T-helper 2 cell treated with Interferon-gamma antibody and Interleukin-4, amounts not matched to agents 5 μg/mL and 100 μg/mL, for 36 hours (primary cell): ENCODE data around the gene CACNA1C.
"Not testable (repeated sequence)": the region's sequence is repeated elsewhere in the genome, so short reads cannot be mapped to it uniquely, and the experiment has no call there.

Experiments used
- DNase-seq: peaks from one replicate; pipeline ENCODE4 v3.0.0; 2021; ENCODE audit warnings: low spot score
- H3K27ac Mint-ChIP-seq: one replicate; pipeline ENCODE4 v1.8.0; 2021; ENCODE audit warnings: mild to moderate bottlenecking, mixed read lengths
- H3K27me3 Mint-ChIP-seq: one replicate; pipeline ENCODE4 v1.8.0; 2021; ENCODE audit warnings: low read depth, mixed read lengths
- H3K36me3 Mint-ChIP-seq: one replicate; pipeline ENCODE4 v1.8.0; 2021; ENCODE audit warnings: low read depth, mixed read lengths
- H3K4me1 Mint-ChIP-seq: one replicate; pipeline ENCODE4 v1.8.0; 2021; ENCODE audit warnings: low read depth, mixed read lengths
- H3K4me3 Mint-ChIP-seq: one replicate; pipeline ENCODE4 v1.8.0; 2022; ENCODE audit warnings: mild to moderate bottlenecking, moderate library complexity, mixed read lengths
- H3K9me3 Mint-ChIP-seq: one replicate; pipeline ENCODE4 v1.8.0; 2021; ENCODE audit warnings: mixed read lengths

Gene CACNA1C

DNA sequence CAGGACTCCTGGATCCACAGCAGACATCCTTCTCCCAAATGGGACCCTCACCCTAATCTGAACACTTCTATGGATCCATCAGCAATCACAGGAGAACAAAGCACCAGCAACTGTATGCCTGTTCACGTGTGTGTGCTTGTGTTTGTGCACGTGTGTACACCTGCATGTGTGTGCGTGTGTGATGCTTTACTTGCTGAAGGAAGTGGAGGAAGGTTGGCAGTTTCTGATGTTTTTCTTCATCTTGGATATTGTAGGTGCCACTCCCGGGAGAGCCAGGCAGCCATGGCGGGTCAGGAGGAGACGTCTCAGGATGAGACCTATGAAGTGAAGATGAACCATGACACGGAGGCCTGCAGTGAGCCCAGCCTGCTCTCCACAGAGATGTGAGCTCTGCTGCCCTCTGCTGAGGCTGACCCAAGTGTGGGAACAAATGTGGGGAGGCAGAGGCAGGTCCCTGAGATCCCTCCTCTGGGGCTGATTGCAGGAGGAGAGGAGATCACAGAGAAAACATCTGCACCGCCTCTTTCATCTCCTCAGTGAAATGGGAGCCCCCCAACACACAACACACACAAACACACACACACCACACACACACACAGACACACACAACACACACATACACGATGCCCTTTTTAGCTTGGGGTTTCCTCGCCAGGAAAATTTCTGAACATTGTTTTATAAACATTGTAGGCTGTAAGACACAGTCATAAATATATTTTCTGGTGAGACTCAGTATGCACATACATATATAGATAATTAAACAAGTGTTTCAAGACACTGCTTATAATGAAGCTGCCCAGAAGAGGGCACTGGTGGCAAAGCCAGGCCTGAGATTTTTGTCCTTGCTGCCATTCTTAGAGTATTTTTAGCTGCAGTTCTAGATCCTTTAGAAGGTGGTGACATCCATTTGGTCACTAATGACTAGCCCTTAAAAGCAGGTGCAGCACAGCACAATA lies 629.8 kb downstream of the CACNA1C start:
- Mint-ChIP-seq H3K4me3 (no peak overlapping the region), H3K9me3 (peaks cover 4% of the 10 kb centered on the region), H3K27ac (peak overlapping the region; percentile 74), H3K4me1 (peaks cover 3% of the 10 kb centered on the region), H3K36me3 (peaks cover 2% of the 10 kb centered on the region), H3K27me3 (no peaks in the 10 kb centered on the region)
- DNase-seq = peak; percentile 34

DNA sequence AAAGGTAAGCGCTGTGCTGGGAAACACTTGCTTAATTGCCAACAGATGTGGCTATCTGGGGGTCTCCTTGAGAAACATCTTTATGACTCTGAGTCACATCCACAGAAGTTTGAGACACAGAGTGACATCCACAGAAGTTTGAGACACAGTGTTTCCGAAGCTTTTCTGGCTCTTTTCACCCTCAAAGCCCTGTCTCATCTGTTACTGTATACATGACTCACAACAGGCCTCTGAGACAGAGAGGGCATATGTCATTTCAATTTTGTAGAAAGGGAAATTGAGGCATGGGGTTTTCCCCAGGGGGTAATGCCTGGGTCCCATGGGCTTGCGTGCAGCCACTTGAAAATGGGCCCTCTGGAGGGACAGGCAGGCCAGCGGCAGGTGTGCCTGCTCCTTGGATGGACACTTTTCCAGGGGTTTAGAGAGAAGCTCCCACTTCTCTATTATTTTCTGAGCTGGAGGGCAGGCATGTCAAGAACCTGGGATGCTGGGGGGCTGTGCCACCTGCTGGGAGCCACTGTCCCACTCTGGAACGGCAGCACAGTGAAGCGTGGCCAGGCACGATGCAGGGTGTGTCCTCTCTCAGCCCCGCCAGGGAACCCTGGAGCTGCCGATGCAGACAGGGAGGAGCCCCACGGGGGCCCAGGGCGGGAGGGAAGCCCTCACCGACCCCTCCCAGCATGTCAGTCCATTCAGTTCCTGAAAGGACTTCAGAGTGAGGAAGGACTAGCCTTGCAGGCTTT lies 630.7 kb downstream of the CACNA1C start:
- DNase-seq = no peak
- no peak overlapping the region for H3K27ac Mint-ChIP-seq
- peaks cover 3% of the 10 kb centered on the region for H3K4me1 Mint-ChIP-seq
- H3K9me3 Mint-ChIP-seq = peaks cover 4% of the 10 kb centered on the region
- peaks cover 2% of the 10 kb centered on the region for H3K36me3 Mint-ChIP-seq
- H3K27me3 Mint-ChIP-seq = no peaks in the 10 kb centered on the region
- H3K4me3 Mint-ChIP-seq = no peak overlapping the region

DNA sequence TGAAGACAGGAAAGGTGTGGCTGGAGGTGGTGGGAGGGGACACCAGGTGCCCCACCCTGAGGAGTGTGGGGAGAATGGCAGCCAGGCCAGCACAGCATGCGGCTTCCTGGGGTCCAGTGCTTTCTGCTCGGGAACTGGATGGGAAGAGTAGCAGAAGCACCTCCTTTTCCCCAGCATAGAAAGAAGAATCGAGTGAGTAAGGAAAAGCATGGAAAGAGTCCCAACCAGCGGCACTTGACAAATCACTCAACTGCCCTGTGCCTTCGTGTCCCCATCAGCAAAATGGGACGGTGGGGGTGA lies 631.2 kb downstream of the CACNA1C start:
- H3K27ac Mint-ChIP-seq = peak overlapping the region; percentile 15
- DNase-seq, H3K4me3 Mint-ChIP-seq, H3K9me3 Mint-ChIP-seq, H3K4me1 Mint-ChIP-seq, H3K36me3 Mint-ChIP-seq, H3K27me3 Mint-ChIP-seq: not testable (repeated sequence)

DNA sequence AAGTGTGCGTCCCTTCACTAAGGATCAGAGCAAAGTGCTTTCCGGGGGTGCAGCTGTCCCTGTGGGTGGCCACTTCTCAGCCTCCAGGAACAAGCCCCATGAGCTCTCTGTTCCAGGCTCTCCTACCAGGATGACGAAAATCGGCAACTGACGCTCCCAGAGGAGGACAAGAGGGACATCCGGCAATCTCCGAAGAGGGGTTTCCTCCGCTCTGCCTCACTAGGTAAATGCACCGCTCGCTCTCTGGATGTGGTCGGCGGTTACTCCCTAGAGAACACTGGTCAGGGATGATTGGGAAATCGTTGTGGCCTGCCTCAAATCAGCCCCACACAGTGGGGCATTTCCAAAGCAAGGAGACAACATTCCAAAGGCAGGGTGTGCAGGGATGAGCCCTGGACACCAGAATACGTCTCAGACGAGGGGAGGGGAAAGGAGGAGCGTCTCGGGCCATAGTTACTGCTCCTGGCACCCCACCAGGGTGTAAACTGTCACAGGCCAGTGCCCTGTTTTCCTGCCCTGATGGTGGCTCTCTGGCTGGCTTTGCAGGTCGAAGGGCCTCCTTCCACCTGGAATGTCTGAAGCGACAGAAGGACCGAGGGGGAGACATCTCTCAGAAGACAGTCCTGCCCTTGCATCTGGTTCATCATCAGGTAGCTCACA lies 633.0 kb downstream of the CACNA1C start:
- not testable (repeated sequence) for H3K9me3 Mint-ChIP-seq, DNase-seq, H3K27me3 Mint-ChIP-seq, H3K27ac Mint-ChIP-seq, H3K36me3 Mint-ChIP-seq, H3K4me3 Mint-ChIP-seq
- peaks cover 18% of the 10 kb centered on the region for H3K4me1 Mint-ChIP-seq

DNA sequence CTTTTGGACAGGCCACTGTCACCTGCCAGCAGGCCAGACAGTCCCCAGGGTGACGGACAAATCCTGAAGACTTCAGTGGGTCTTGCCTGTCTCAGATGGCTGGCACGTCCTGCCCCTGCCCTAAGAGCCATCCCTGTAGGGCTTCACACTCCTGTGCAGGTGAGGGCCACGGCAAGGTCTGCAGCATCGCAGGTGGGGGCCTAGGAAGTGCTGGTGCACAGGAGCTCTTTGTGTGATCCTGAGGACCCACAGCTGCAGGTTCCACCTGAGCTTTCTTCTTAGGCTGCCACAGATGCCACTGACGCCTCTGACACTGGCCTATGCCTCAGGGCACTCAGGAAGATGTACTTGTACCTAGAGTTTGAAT lies 633.5 kb downstream of the CACNA1C start:
- H3K36me3 Mint-ChIP-seq = peaks cover 2% of the 10 kb centered on the region

DNA sequence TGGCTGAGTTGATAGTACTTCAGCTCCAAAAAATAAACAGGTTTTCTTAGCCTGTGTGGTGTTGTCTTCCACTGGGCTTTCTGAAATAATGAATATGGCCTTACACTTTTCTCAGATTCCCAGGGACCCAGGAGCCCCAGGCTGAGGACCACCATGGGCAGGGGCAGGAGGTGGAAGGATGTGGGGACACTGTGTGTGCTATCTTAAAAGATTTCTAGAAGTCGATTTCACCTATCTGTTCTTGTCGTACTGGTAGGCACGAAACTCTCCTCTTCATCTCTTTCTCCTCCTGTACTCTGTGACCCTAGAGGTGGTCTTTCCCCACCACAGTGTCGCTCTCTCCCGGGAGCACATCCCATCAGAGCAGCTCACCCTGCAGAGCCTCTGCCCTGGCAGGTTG lies 634.3 kb downstream of the CACNA1C start:
- peaks cover 2% of the 10 kb centered on the region for H3K36me3 Mint-ChIP-seq
- DNase-seq = no peak
- no peak overlapping the region for H3K4me3 Mint-ChIP-seq
- peaks cover 24% of the 10 kb centered on the region for H3K4me1 Mint-ChIP-seq
- H3K27me3 Mint-ChIP-seq = no peaks in the 10 kb centered on the region
- H3K9me3 Mint-ChIP-seq = peaks cover 4% of the 10 kb centered on the region
- no peak overlapping the region for H3K27ac Mint-ChIP-seq

More for the DNA sequence above, 633.5 kb downstream of the CACNA1C start:
- H3K27me3 Mint-ChIP-seq = no peaks in the 10 kb centered on the region
- DNase-seq = no peak
- H3K4me3 Mint-ChIP-seq = no peak overlapping the region
- peaks cover 21% of the 10 kb centered on the region for H3K4me1 Mint-ChIP-seq
- no peak overlapping the region for H3K27ac Mint-ChIP-seq
- peaks cover 4% of the 10 kb centered on the region for H3K9me3 Mint-ChIP-seq

DNA sequence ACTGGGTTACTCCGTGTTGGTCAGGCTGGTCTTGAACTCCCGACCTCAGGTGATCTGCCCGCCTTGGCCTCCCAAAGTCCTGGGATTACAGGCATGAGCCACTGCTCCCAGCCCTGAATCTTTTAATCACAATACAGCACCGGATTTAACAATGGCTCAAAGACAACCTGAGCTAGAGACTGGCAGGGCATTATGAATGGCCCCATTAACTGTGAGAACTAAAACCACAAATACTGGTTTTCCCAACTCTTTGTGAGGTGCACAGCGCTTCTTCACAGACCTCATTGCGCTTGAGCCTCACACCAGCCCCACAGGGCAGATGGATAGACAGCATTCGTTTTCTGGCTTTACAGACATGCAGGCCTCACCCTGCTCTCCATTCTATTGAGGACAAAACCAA lies 634.9 kb downstream of the CACNA1C start:
- Mint-ChIP-seq H3K4me3 (peak overlapping the region; percentile 0), H3K27ac (peak overlapping the region; percentile 26), H3K27me3 (no peaks in the 10 kb centered on the region), H3K4me1 (peaks cover 26% of the 10 kb centered on the region), H3K36me3 (peaks cover under 1% of the 10 kb centered on the region), H3K9me3 (peaks cover 2% of the 10 kb centered on the region)
- DNase-seq = no peak

DNA sequence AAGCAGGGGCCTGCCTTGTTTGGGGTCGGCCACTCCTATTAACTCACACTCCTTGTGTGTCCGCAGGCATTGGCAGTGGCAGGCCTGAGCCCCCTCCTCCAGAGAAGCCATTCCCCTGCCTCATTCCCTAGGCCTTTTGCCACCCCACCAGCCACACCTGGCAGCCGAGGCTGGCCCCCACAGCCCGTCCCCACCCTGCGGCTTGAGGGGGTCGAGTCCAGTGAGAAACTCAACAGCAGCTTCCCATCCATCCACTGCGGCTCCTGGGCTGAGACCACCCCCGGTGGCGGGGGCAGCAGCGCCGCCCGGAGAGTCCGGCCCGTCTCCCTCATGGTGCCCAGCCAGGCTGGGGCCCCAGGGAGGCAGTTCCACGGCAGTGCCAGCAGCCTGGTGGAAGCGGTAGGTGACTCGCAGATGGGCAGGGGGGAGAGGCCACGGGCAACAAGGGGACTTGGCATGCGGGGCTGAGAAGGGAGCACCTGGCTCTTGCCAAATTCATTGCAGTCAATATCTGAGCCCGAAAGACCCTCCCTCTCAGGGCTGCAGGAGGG lies 635.7 kb downstream of the CACNA1C start:
- H3K27ac Mint-ChIP-seq = no peak overlapping the region
- DNase-seq = no peak
- no peaks in the 10 kb centered on the region for H3K9me3 Mint-ChIP-seq
- no peaks in the 10 kb centered on the region for H3K27me3 Mint-ChIP-seq
- no peak overlapping the region for H3K4me3 Mint-ChIP-seq
- no peaks in the 10 kb centered on the region for H3K36me3 Mint-ChIP-seq
- H3K4me1 Mint-ChIP-seq = peaks cover 33% of the 10 kb centered on the region

DNA sequence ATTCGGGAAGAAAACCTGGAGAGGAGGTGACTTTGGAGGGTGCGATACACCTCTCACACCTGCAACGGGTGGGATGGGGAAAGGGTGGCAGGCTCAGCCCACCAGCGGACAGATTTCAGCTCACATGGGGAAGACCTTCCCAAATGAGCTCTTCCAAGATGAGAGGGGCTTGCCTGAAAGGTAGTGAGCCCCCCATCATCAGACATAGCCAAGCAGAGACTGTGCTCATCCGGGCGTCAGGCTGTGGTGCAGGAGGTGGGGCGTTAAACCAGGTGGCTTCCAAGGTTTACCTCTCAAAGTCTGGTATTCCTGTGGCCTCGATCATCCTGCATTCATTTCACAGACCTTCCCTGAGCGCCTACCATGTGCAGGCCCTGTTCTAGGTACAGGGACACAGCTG lies 636.6 kb downstream of the CACNA1C start:
- Mint-ChIP-seq H3K27ac (peak overlapping the region; percentile 69), H3K4me1 (peaks cover 34% of the 10 kb centered on the region)

DNA sequence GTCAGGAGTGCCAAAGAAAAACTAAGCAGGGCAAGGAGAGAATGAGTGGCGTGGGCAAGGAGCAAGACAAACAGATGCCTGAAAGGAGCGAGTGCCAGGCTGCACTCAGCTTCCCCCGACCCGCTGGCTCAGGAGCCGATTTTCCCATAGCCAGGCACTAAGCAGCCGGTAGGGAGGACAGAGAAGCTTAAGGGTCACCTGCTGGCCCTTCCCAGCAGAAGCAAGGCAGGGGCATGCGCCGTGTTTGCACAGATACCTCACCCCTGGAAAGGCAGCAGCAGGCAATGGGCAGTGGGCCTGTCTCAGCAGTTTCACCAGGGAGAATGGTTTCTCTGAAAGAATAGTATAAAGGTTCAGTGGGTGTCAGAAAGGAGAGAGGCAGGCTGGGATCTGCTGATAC lies 637.1 kb downstream of the CACNA1C start:
- peaks cover 2% of the 10 kb centered on the region for H3K36me3 Mint-ChIP-seq
- peaks cover 34% of the 10 kb centered on the region for H3K4me1 Mint-ChIP-seq
- H3K4me3 Mint-ChIP-seq = peak overlapping the region; percentile 90
- no peaks in the 10 kb centered on the region for H3K27me3 Mint-ChIP-seq
- DNase-seq = no peak
- H3K27ac Mint-ChIP-seq = peak overlapping the region; percentile 69
- no peaks in the 10 kb centered on the region for H3K9me3 Mint-ChIP-seq

More for the DNA sequence above, 636.6 kb downstream of the CACNA1C start:
- peak overlapping the region; percentile 90 for H3K4me3 Mint-ChIP-seq
- DNase-seq = no peak
- H3K9me3 Mint-ChIP-seq = no peaks in the 10 kb centered on the region
- H3K27me3 Mint-ChIP-seq = no peaks in the 10 kb centered on the region
- H3K36me3 Mint-ChIP-seq = peaks cover 2% of the 10 kb centered on the region

DNA sequence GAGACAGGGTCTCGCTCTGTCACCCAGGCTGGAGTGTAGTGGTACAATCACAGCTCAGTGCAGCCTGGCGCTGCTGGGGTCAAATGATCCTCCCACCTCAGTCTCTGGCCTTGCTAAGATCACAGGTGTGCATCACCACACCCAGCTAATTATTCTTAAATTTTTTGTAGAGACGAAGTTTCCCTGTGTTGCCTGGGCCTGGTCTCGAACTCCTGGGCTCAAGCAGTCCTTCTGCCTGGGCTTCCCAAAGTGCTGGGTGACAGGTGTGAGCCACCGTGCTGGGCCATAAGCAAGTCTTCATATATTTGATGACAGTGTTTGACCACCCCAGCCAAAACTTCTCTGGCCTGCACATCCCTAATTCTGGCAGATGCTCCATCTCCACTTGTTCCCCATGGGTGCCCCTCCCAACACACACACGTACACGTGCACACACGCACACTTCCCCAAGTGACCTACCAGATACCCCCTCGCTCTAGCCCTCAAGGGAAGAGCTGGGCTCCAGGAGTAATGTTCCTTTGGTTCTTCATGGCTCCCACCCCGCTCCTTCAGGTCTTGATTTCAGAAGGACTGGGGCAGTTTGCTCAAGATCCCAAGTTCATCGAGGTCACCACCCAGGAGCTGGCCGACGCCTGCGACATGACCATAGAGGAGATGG lies 637.7 kb downstream of the CACNA1C start:
- Mint-ChIP-seq H3K36me3 (peaks cover 2% of the 10 kb centered on the region), H3K27ac (peak overlapping the region; percentile 94), H3K9me3 (no peaks in the 10 kb centered on the region), H3K4me1 (peaks cover 34% of the 10 kb centered on the region), H3K27me3 (no peaks in the 10 kb centered on the region), H3K4me3 (peak overlapping the region; percentile 90)
- DNase-seq = no peak

DNA sequence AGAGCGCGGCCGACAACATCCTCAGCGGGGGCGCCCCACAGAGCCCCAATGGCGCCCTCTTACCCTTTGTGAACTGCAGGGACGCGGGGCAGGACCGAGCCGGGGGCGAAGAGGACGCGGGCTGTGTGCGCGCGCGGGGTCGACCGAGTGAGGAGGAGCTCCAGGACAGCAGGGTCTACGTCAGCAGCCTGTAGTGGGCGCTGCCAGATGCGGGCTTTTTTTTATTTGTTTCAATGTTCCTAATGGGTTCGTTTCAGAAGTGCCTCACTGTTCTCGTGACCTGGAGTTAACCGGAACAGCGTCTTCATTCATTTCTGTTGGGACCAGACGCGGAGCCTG lies 638.2 kb downstream of the CACNA1C start:
- Mint-ChIP-seq H3K27ac (peak overlapping the region; percentile 94), H3K27me3 (no peaks in the 10 kb centered on the region), H3K9me3 (no peaks in the 10 kb centered on the region), H3K36me3 (peaks cover 2% of the 10 kb centered on the region), H3K4me3 (peak overlapping the region; percentile 90), H3K4me1 (peaks cover 34% of the 10 kb centered on the region)
- DNase-seq = peak; percentile 66

DNA sequence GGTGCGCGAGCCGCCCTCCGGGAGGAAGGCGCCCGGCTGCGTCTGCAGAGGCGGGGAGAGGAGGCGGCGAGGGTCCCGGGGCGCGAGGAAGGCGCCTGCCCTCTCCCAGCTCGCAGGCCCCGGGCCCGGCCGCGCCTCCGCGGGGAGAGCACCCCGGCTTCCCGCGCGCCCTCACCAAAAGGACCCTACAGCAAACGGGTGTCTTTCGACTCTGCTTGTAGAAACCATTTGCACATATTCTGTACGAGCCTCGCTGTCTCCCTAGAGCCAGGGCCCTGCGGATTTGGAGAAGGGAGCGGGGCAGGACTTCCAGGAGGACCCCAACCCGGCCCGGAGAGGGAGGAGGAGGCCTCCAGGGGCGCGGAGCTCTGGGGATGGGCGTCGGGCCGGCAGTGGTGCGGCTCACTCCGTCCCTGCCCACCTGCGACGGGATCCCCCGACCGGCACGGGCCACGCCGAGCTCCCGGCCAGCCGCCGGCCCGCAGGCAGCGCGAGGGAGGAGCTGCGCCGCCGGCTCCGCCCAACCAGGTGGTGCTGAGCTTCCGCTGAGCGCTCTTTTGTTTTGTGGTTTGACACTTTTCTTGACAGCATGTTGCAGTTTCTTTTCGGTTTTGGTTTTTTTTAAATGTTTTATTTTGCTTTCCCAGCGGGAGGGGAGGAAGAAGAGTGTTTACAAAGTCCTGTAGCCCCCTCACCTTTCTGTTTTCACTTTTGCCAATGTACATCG lies 638.7 kb downstream of the CACNA1C start:
- peak; percentile 51 for DNase-seq
- Mint-ChIP-seq H3K36me3 (peaks cover 2% of the 10 kb centered on the region), H3K9me3 (no peaks in the 10 kb centered on the region), H3K4me3 (peak overlapping the region; percentile 90), H3K4me1 (peaks cover 34% of the 10 kb centered on the region), H3K27me3 (peaks cover 3% of the 10 kb centered on the region), H3K27ac (peak overlapping the region; percentile 94)
